HG02884 (cell line): ENCODE measurements around the gene EXOC6.
A peak's percentile ranks its signal among the peaks of the same experiment; 100 is the strongest.

Source experiments
- ATAC-seq: cut with Tn5 transposase; IDR thresholded peaks from one replicate; pipeline ENCODE4 v1.9.1; 2021; ENCODE audit warnings: mild to moderate bottlenecking, moderate library complexity; ENCODE audit not compliant: unreplicated experiment

EXOC6 gene

GRCh38 chr10:92999191-92999590 is 150.9 kb downstream of the EXOC6 start:
- ATAC-seq, result no peak

GRCh38 chr10:93006435-93007039 is 158.2 kb downstream of the EXOC6 start:
- ATAC-seq, result no peak

GRCh38 chr10:93015722-93016121 is 167.4 kb downstream of the EXOC6 start:
- ATAC-seq, result no peak

- no peak for ATAC-seq
Measured at GRCh38 chr10:93023013-93023650, 174.8 kb downstream of the EXOC6 start.

GRCh38 chr10:93026072-93026471 is 177.8 kb downstream of the EXOC6 start:
- ATAC-seq, result no peak

- no peak for ATAC-seq
Measured at GRCh38 chr10:93027508-93027907, 179.2 kb downstream of the EXOC6 start.

GRCh38 chr10:93028883-93029282 is 180.6 kb downstream of the EXOC6 start:
- no peak for ATAC-seq

- ATAC-seq, result no peak
Measured at GRCh38 chr10:93030409-93030808, 182.1 kb downstream of the EXOC6 start.

GRCh38 chr10:93032105-93032808 is 183.9 kb downstream of the EXOC6 start:
- ATAC-seq, result no peak

GRCh38 chr10:93032809-93033137 is 184.5 kb downstream of the EXOC6 start:
- ATAC-seq, result no peak

- ATAC-seq, result no peak
Measured at GRCh38 chr10:93034426-93034825, 186.1 kb downstream of the EXOC6 start.

- no peak for ATAC-seq
Measured at GRCh38 chr10:93039110-93039509, 190.8 kb downstream of the EXOC6 start.

GRCh38 chr10:93039721-93040120 is 191.4 kb downstream of the EXOC6 start:
- ATAC-seq, result no peak

GRCh38 chr10:93054486-93054885 is 206.2 kb downstream of the EXOC6 start:
- no peak for ATAC-seq

GRCh38 chr10:93058139-93058538 is 209.8 kb downstream of the EXOC6 start:
- ATAC-seq, result no peak

- ATAC-seq, result no peak
Measured at GRCh38 chr10:93059975-93060886, 211.9 kb downstream of the EXOC6 start, which contains the start of gene CYP26C1. Gene CYP26C1 (plus strand): TSS chr10:93060798. CDS start chr10:93061264, 466 bp downstream.

GRCh38 chr10:93060887-93061593 is 212.7 kb downstream of the EXOC6 start:
- ATAC-seq, result no peak

GRCh38 chr10:93061594-93062513 is 213.5 kb downstream of the EXOC6 start:
- ATAC-seq, result no peak

- peak; percentile 46 for ATAC-seq
Measured at GRCh38 chr10:93062514-93063143, 214.3 kb downstream of the EXOC6 start.
